Neuronal stem cell (in vitro differentiated cells): ENCODE data around the gene CA11.

Experiments used
- DNase-seq: peaks from one replicate; pipeline ENCODE4 v3.0.0-alpha.2; 2013; ENCODE audit warnings: low spot score
- H2AFZ ChIP-seq: one replicate; pipeline ENCODE4 v1.6.1; 2013; ENCODE audit warnings: mild to moderate bottlenecking, low read length, inconsistent platforms
- H2AK5ac ChIP-seq: 2 replicates; pipeline ENCODE4 v1.6.1; 2013; ENCODE audit warnings: low read depth, mild to moderate bottlenecking, inconsistent platforms, low read length, moderate library complexity, mixed read lengths
- H2BK120ac ChIP-seq: 2 replicates; pipeline ENCODE4 v1.6.1; 2013; ENCODE audit warnings: low read depth, mild to moderate bottlenecking, inconsistent platforms, low read length, moderate library complexity, mixed read lengths
- H2BK12ac ChIP-seq: one replicate; pipeline ENCODE4 v1.6.1; 2013; ENCODE audit warnings: low read length, inconsistent platforms
- H2BK15ac ChIP-seq: 2 replicates; pipeline ENCODE4 v1.6.1; 2013; ENCODE audit warnings: mild to moderate bottlenecking, low read length, inconsistent platforms, mixed read lengths
- H2BK5ac ChIP-seq: one replicate; pipeline ENCODE4 v1.6.1; 2013; ENCODE audit warnings: inconsistent platforms, mild to moderate bottlenecking, low read length, moderate library complexity
- H3K14ac ChIP-seq: one replicate; pipeline ENCODE4 v1.6.1; 2013; ENCODE audit warnings: low read length, inconsistent platforms
- H3K18ac ChIP-seq: 2 replicates; pipeline ENCODE4 v1.6.1; 2013; ENCODE audit warnings: low read length, inconsistent platforms
- H3K23ac ChIP-seq: 2 replicates; pipeline ENCODE4 v1.6.1; 2013; ENCODE audit warnings: low read depth, mild to moderate bottlenecking, mixed read lengths, low read length, inconsistent platforms; ENCODE audit not compliant: poor library complexity
- H3K27ac ChIP-seq: replicated peaks from 3 replicates; pipeline ENCODE4 v1.5.1; 2013; ENCODE audit warnings: low read length, inconsistent platforms
- H3K27me3 ChIP-seq, 3 experiments: 2 replicates each; pipeline ENCODE4 v1.6.1; 2013; ENCODE audit warnings: low read length in 3 of 3, mild to moderate bottlenecking in 2 of 3, inconsistent platforms in 1 of 3, low read depth in 1 of 3, mixed read lengths in 1 of 3, moderate library complexity in 1 of 3; ENCODE audit not compliant: control insufficient read depth in 3 of 3, insufficient read depth in 3 of 3
- H3K36me3 ChIP-seq, 2 donors: replicated peaks in 1 of 2; 2 replicates each; pipeline ENCODE4 v1.6.1; 2013; ENCODE audit warnings: low read length in 2 of 2; ENCODE audit not compliant: control insufficient read depth in 2 of 2, insufficient read depth in 2 of 2
- H3K4ac ChIP-seq: 2 replicates; pipeline ENCODE4 v1.6.1; 2013; ENCODE audit warnings: inconsistent platforms, mild to moderate bottlenecking, low read length, moderate library complexity
- H3K4me1 ChIP-seq, 2 donors: 1 replicate in 1 of 2; 2 replicates in 1 of 2; pipeline ENCODE4 v1.6.1; 2013; ENCODE audit warnings: low read length in 2 of 2, low read depth in 1 of 2; ENCODE audit not compliant: control insufficient read depth in 2 of 2, insufficient read depth in 1 of 2
- H3K4me2 ChIP-seq: one replicate; pipeline ENCODE4 v1.6.1; 2013; ENCODE audit warnings: mild to moderate bottlenecking, low read length, inconsistent platforms; ENCODE audit not compliant: insufficient read depth, poor library complexity, severe bottlenecking
- H3K4me3 ChIP-seq, 2 donors: 2 replicates each; pipeline ENCODE4 v1.5.1; 2013; ENCODE audit warnings: low read length in 2 of 2, mild to moderate bottlenecking in 2 of 2, inconsistent platforms in 1 of 2, moderate library complexity in 1 of 2
- H3K79me1 ChIP-seq: one replicate; pipeline ENCODE4 v1.6.1; 2013; ENCODE audit warnings: low read depth, mild to moderate bottlenecking, inconsistent platforms, low read length, moderate library complexity
- H3K9ac ChIP-seq: one replicate; pipeline ENCODE4 v1.6.1; 2013; ENCODE audit warnings: mild to moderate bottlenecking, low read depth, low read length, inconsistent platforms; ENCODE audit not compliant: poor library complexity
- H3K9me3 ChIP-seq, 2 donors: replicated peaks in 1 of 2; 2 replicates each; pipeline versions ENCODE3 to v1.6.1; 2013; ENCODE audit warnings: low read length in 2 of 2, mild to moderate bottlenecking in 2 of 2, inconsistent platforms in 1 of 2, low read depth in 1 of 2, mixed read lengths in 1 of 2, moderate library complexity in 1 of 2; ENCODE audit not compliant: control insufficient read depth in 2 of 2, insufficient read depth in 1 of 2
- H4K8ac ChIP-seq: one replicate; pipeline ENCODE4 v1.6.1; 2013; ENCODE audit warnings: low read depth, mild to moderate bottlenecking, inconsistent platforms, low read length, moderate library complexity
- H4K91ac ChIP-seq: one replicate; pipeline ENCODE4 v1.6.1; 2013; ENCODE audit warnings: low read length, low read depth, mild to moderate bottlenecking, inconsistent platforms; ENCODE audit not compliant: poor library complexity
- WGBS, 2 donors: extraction: QIAGEN DNeasy Blood & Tissue Kit; methylation state at CpG; one replicate each; pipeline ENCODE4 v1.1.7; 2013; ENCODE audit warnings: missing lambda C conversion rate in 2 of 2, mixed read lengths in 1 of 2; ENCODE audit not compliant: insufficient read length in 2 of 2, insufficient replicate concordance in 1 of 2; ENCODE audit errors: extremely low coverage in 2 of 2; 5-methylcytosine and 5-hydroxymethylcytosine counted together

CA11 gene

GRCh38 chr19:48670699-48671445, 24.9 kb upstream of the CA11 start:
- no peak overlapping the region for H3K4ac ChIP-seq
- H4K91ac ChIP-seq: no peak overlapping the region
- H3K14ac ChIP-seq: peak overlapping the region; percentile 31
- peak overlapping the region; percentile 32 for H3K23ac ChIP-seq
- peak overlapping the region; percentile 83 for H2BK15ac ChIP-seq
- H3K9ac ChIP-seq: no peak overlapping the region
- H3K27me3 ChIP-seq: peaks cover 0 to 9% (median 6%) of the 10 kb centered on the region in 3 experiments
- H2AK5ac ChIP-seq: peak overlapping the region; percentile 76
- no peak overlapping the region for H2BK5ac ChIP-seq
- no peaks in the 10 kb centered on the region for H3K36me3 ChIP-seq
- peak overlapping the region; percentile 7 for H3K18ac ChIP-seq
- H4K8ac ChIP-seq: no peak overlapping the region
- no peak overlapping the region for H3K4me3 ChIP-seq
- no peak overlapping the region for H2BK120ac ChIP-seq
- H3K27ac ChIP-seq: no peak overlapping the region
- H3K79me1 ChIP-seq: peaks cover 1% of the 10 kb centered on the region
- H2AFZ ChIP-seq: peak overlapping the region; percentile 75
- no CpG with 5 or more reads among the region's 21 CpGs for WGBS, 2 donors
- DNase-seq: no peak
- H3K4me1 ChIP-seq: peaks cover 12 to 13% of the 10 kb centered on the region in 2 donors
- peak overlapping the region; percentile 30 for H2BK12ac ChIP-seq
- H3K4me2 ChIP-seq: no peak overlapping the region
- peaks cover 0 to 2% of the 10 kb centered on the region in 2 donors for H3K9me3 ChIP-seq

- peaks cover 12 to 13% of the 10 kb centered on the region in 2 donors for H3K4me1 ChIP-seq
- peak overlapping the region; percentile 66 for H3K23ac ChIP-seq
- no peak overlapping the region for H3K27ac ChIP-seq
- H2BK120ac ChIP-seq: no peak overlapping the region
- peak overlapping the region; percentile 21 for H3K9ac ChIP-seq
- H2AK5ac ChIP-seq: peak overlapping the region; percentile 76
- DNase-seq: no peak
- peaks cover 1% of the 10 kb centered on the region for H3K79me1 ChIP-seq
- H3K4me2 ChIP-seq: no peak overlapping the region
- H3K36me3 ChIP-seq: no peaks in the 10 kb centered on the region
- H4K91ac ChIP-seq: no peak overlapping the region
- peak overlapping the region; percentile 92 for H4K8ac ChIP-seq
- H3K18ac ChIP-seq: peak overlapping the region; percentile 19
- no peak overlapping the region for H2AFZ ChIP-seq
- peak overlapping the region; percentile 83 for H2BK15ac ChIP-seq
- peaks cover 0 to 10% (median 6%) of the 10 kb centered on the region in 3 experiments for H3K27me3 ChIP-seq
- no CpG with 5 or more reads among the region's 26 CpGs for WGBS, 2 donors
- peak overlapping the region in 1 of 2 donors; percentile 23 for H3K4me3 ChIP-seq
- H3K14ac ChIP-seq: peak overlapping the region; percentile 32
- H2BK12ac ChIP-seq: no peak overlapping the region
- H3K4ac ChIP-seq: no peak overlapping the region
- no peak overlapping the region for H2BK5ac ChIP-seq
- peaks cover 0 to 2% of the 10 kb centered on the region in 2 donors for H3K9me3 ChIP-seq
Measured at GRCh38 chr19:48669903-48670668, 24.1 kb upstream of the CA11 start.

- Histone ChIP-seq H3K27me3 (peaks cover 0 to 10% (median 2%) of the 10 kb centered on the region in 3 experiments), H2BK15ac (no peak overlapping the region), H2BK5ac (no peak overlapping the region), H3K27ac (no peak overlapping the region), H4K91ac (no peak overlapping the region), H3K9ac (no peak overlapping the region), H3K36me3 (no peaks in the 10 kb centered on the region), H3K4me2 (no peak overlapping the region), H3K23ac (no peak overlapping the region), H3K4ac (no peak overlapping the region), H2BK120ac (no peak overlapping the region), H3K4me1 (peaks cover 9 to 10% of the 10 kb centered on the region in 2 donors), H3K9me3 (peaks cover 0 to 2% of the 10 kb centered on the region in 2 donors), H3K14ac (no peak overlapping the region), H2BK12ac (no peak overlapping the region), H3K4me3 (no peak overlapping the region), H4K8ac (no peak overlapping the region), H2AK5ac (no peak overlapping the region), H2AFZ (no peak overlapping the region), H3K79me1 (peaks cover 1% of the 10 kb centered on the region), H3K18ac (no peak overlapping the region)
- DNase-seq: no peak
- WGBS, 2 donors: no CpG with 5 or more reads among the region's 2 CpGs
Measured at GRCh38 chr19:48668761-48669160, 22.8 kb upstream of the CA11 start.

GRCh38 chr19:48668332-48668731, 22.3 kb upstream of the CA11 start:
- Histone ChIP-seq H3K27ac (no peak overlapping the region), H2AFZ (no peak overlapping the region), H3K4me2 (no peak overlapping the region), H3K14ac (no peak overlapping the region), H3K79me1 (peaks cover 1% of the 10 kb centered on the region), H3K4ac (no peak overlapping the region), H3K4me3 (no peak overlapping the region), H2BK5ac (no peak overlapping the region), H3K23ac (no peak overlapping the region), H2AK5ac (no peak overlapping the region), H3K27me3 (peaks cover 0 to 10% (median 0%) of the 10 kb centered on the region in 3 experiments), H2BK120ac (no peak overlapping the region), H2BK15ac (no peak overlapping the region), H2BK12ac (no peak overlapping the region), H4K91ac (no peak overlapping the region), H3K9me3 (peaks cover 0 to 2% of the 10 kb centered on the region in 2 donors), H3K4me1 (peaks cover 5 to 6% of the 10 kb centered on the region in 2 donors), H3K9ac (no peak overlapping the region), H3K36me3 (no peaks in the 10 kb centered on the region), H3K18ac (no peak overlapping the region), H4K8ac (no peak overlapping the region)
- no CpG with 5 or more reads among the region's 3 CpGs for WGBS, 2 donors
- no peak for DNase-seq
